Keratinocyte (primary cell): ENCODE results near the gene EFTUD2. TPM values are rescaled to one million over a fixed set of nuclear protein-coding genes. Genes with fewer than 3 reads are reported as not detected.

Source experiments
- DNase-seq: peaks from one replicate; pipeline ENCODE4 v3.0.0-alpha.2; 2011; ENCODE audit warnings: low read depth, missing footprints, low spot score
- FAIRE-seq: peaks from 2 replicates; lab custom pipeline; 2011; peaks lifted over from hg19 to GRCh38; lab: Jason Lieb, UNC
- H2AFZ ChIP-seq: 2 replicates; pipeline ENCODE4 v1.6.0; 2012; ENCODE audit warnings: low read length, control low read depth, inconsistent platforms; ENCODE audit not compliant: control insufficient read depth
- H3K27ac ChIP-seq: 2 replicates; pipeline ENCODE4 v1.5.1; 2011; ENCODE audit warnings: low read length; ENCODE audit not compliant: control insufficient read depth, insufficient read depth
- H3K27me3 ChIP-seq: 3 replicates; pipeline ENCODE4 v1.6.0; 2011; ENCODE audit warnings: low read length; ENCODE audit not compliant: control insufficient read depth, insufficient read depth; ENCODE audit errors: extremely low read depth
- H3K36me3 ChIP-seq, 2 experiments: 2 replicates in 1 of 2; 3 replicates in 1 of 2; pipeline ENCODE4 v1.5.1; 2011; ENCODE audit warnings: low read length in 2 of 2, mild to moderate bottlenecking in 1 of 2; ENCODE audit not compliant: control insufficient read depth in 2 of 2, insufficient read depth in 2 of 2; ENCODE audit errors: extremely low read depth in 1 of 2
- H3K4me1 ChIP-seq: 3 replicates; pipeline ENCODE4 v1.5.1; 2011; ENCODE audit warnings: low read length; ENCODE audit not compliant: control insufficient read depth, insufficient read depth; ENCODE audit errors: extremely low read depth
- H3K4me2 ChIP-seq: 3 replicates; pipeline ENCODE4 v1.6.0; 2011; ENCODE audit warnings: low read depth, low read length; ENCODE audit not compliant: control insufficient read depth, insufficient read depth; ENCODE audit errors: extremely low read depth
- H3K4me3 ChIP-seq, 3 experiments: fragments of 200-600 bp in 1 of 3; sonication (generic) in 1 of 3; 2 replicates in 2 of 3; 3 replicates in 1 of 3; pipeline ENCODE4 v1.5.1; 2011 to 2016; ENCODE audit warnings: low read length in 3 of 3, mild to moderate bottlenecking in 3 of 3, control low read depth in 2 of 3, inconsistent platforms in 1 of 3, low read depth in 1 of 3, mixed read lengths in 1 of 3, mixed run types in 1 of 3, moderate library complexity in 1 of 3; ENCODE audit not compliant: control insufficient read depth in 2 of 3, insufficient read depth in 2 of 3; ENCODE audit errors: extremely low read depth in 1 of 3
- H3K79me2 ChIP-seq: 2 replicates; pipeline ENCODE4 v1.6.0; 2012; ENCODE audit warnings: low read length; ENCODE audit not compliant: control insufficient read depth, insufficient read depth
- H3K9ac ChIP-seq: 3 replicates; pipeline ENCODE4 v1.6.0; 2011; ENCODE audit warnings: low read length; ENCODE audit not compliant: control insufficient read depth, insufficient read depth; ENCODE audit errors: extremely low read depth
- H3K9me1 ChIP-seq: 3 replicates; pipeline ENCODE4 v1.6.0; 2011; ENCODE audit warnings: low read length; ENCODE audit not compliant: control insufficient read depth, insufficient read depth; ENCODE audit errors: extremely low read depth
- H3K9me3 ChIP-seq: 2 replicates; pipeline ENCODE4 v1.5.1; 2012; ENCODE audit warnings: low read depth, low read length; ENCODE audit not compliant: control insufficient read depth
- H4K20me1 ChIP-seq: 3 replicates; pipeline ENCODE4 v1.6.0; 2011; ENCODE audit warnings: low read length; ENCODE audit not compliant: control insufficient read depth, insufficient read depth; ENCODE audit errors: extremely low read depth
- EZH2 ChIP-seq: IDR thresholded peaks from one replicate; pipeline ENCODE4 v1.6.1; 2012; ENCODE audit warnings: inconsistent platforms, mild to moderate bottlenecking, low read length, moderate library complexity
- dilution Hi-C: fragments of 300-500 bp; cut with MboI; formaldehyde crosslinking; loops from one replicate; pipeline ENCODE4 v1.7.0; 2020; ENCODE audit warnings: low sequenced_read_pairs; ENCODE audit not compliant: extremely low pct_ligation_motif_present
- polyA plus RNA-seq, 5 experiments: library from polyadenylated mRNA; depleted of rRNA in 3 of 5; stranded (reverse) in 3 of 5; stranded (forward) in 1 of 5; unstranded in 1 of 5; fragments of >200 nt; gene quantifications; 1 replicate in 1 of 5; 2 replicates in 3 of 5; 3 replicates in 1 of 5; pipeline versions ENCODE4 v1.2.1 to v1.2.3, GENCODE V29; 2011 to 2012; ENCODE audit warnings: missing spikeins in 2 of 5, low read depth in 1 of 5, low replicate concordance in 1 of 5
- small RNA-seq, 3 experiments: library from RNA; depleted of rRNA; stranded (forward); fragments of <200 nt; gene quantifications; one replicate each; pipeline ENCODE3, GENCODE V24; 2012; ENCODE audit warnings: low read depth in 3 of 3, low replicate concordance in 1 of 3; ENCODE audit not compliant: insufficient read length in 3 of 3
- TF ChIP-seq, protein P1 (sequence below), 3 experiments: IDR thresholded peaks in 1 of 3; conservative IDR thresholded peaks in 1 of 3; optimal IDR thresholded peaks in 1 of 3; 2 replicates in 2 of 3; 3 replicates in 1 of 3; pipeline versions ENCODE3 to v1.5.1; 2011; ENCODE audit warnings: low read length in 3 of 3, mild to moderate bottlenecking in 3 of 3, moderate library complexity in 2 of 3, control low read depth in 1 of 3, inconsistent platforms in 1 of 3; ENCODE audit not compliant: insufficient read depth in 2 of 3; ENCODE audit errors: extremely low read depth in 1 of 3

The EFTUD2 gene
- polyA plus RNA-seq, 1 donor (not counting 4 experiments of a cell fraction or from before 2014, with no cell fraction given): 160 TPM

DNA sequence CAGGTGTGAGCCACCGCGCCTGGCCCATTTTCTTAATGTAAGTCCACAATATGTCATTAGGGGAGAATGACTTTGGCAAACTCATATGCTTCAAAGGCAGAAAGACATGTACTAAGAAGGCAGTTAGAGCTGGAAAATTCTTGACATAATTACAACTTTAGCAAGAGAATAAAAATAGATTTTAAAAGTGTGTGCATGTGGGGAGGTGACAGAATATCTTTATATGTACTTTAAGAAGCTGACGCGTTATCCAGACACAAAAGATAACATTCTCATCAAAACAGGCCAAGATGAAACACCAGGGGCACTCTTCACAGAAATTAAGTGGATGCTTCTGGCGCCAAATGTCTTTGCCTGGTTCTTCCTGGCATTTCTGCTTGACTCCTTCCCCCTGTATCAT lies 97.4 kb downstream of the EFTUD2 start:
- peaks cover 19 to 20% of the 10 kb centered on the region in 2 experiments for H3K36me3 ChIP-seq
- no peaks in the 10 kb centered on the region for H4K20me1 ChIP-seq
- H3K4me1 ChIP-seq: no peaks in the 10 kb centered on the region
- FAIRE-seq (no peak), DNase-seq (no peak)
- H3K27ac ChIP-seq: no peak overlapping the region
- dilution Hi-C loops: no loop called here
- no peak overlapping the region for H3K4me3 ChIP-seq
- H3K9ac ChIP-seq: no peak overlapping the region
- H3K9me3 ChIP-seq: no peaks in the 10 kb centered on the region
- TF ChIP-seq EZH2: no peak
- TF ChIP-seq, protein P1, sequence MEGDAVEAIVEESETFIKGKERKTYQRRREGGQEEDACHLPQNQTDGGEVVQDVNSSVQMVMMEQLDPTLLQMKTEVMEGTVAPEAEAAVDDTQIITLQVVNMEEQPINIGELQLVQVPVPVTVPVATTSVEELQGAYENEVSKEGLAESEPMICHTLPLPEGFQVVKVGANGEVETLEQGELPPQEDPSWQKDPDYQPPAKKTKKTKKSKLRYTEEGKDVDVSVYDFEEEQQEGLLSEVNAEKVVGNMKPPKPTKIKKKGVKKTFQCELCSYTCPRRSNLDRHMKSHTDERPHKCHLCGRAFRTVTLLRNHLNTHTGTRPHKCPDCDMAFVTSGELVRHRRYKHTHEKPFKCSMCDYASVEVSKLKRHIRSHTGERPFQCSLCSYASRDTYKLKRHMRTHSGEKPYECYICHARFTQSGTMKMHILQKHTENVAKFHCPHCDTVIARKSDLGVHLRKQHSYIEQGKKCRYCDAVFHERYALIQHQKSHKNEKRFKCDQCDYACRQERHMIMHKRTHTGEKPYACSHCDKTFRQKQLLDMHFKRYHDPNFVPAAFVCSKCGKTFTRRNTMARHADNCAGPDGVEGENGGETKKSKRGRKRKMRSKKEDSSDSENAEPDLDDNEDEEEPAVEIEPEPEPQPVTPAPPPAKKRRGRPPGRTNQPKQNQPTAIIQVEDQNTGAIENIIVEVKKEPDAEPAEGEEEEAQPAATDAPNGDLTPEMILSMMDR (optimal IDR thresholded peaks at IDR 0.05 in 1 of 3, IDR thresholded peaks at IDR 0.05 in 1 of 3, conservative IDR thresholded peaks at IDR 0.05 in 1 of 3; ENCODE audit: extremely low read depth in 1 of 3, insufficient read depth in 2 of 3, low read length in 3 of 3): no peak
- H2AFZ ChIP-seq: no peak overlapping the region
- H3K4me2 ChIP-seq: no peak overlapping the region
- H3K9me1 ChIP-seq: no peaks in the 10 kb centered on the region
- H3K27me3 ChIP-seq: no peaks in the 10 kb centered on the region
- no peaks in the 10 kb centered on the region for H3K79me2 ChIP-seq

Small RNAs within 50 kb of the gene (small RNA-seq; reads per million reads assigned to genes)
- gene CCDC103 (0 reads per million in 3 experiments), gene MIR6783 (0.07 to 1.3 (median 1.0) reads per million in 3 experiments), gene RN7SL405P (0 reads per million in 3 experiments)

Other genes with a start within 250 kb of the EFTUD2 start
- gene MEIOC, start 243.0 kb downstream of the EFTUD2 start, polyA plus RNA-seq: 0.03 to 0.06 TPM (median 0.04 TPM) in 3 replicates
- gene CCDC43, start 209.7 kb downstream of the EFTUD2 start, polyA plus RNA-seq: 12.3 to 23.0 TPM (median 22.8 TPM) in 3 replicates
- gene DBF4B, start 190.8 kb downstream of the EFTUD2 start, polyA plus RNA-seq: 2.8 to 5.2 TPM (median 4.0 TPM) in 3 replicates
- gene ADAM11, start 140.5 kb downstream of the EFTUD2 start, polyA plus RNA-seq: 0.03 to 0.17 TPM (median 0.15 TPM) in 3 replicates
- 6.5 to 17.1 TPM (median 11.1 TPM) in 3 replicates for gene GJC1, start 69.2 kb downstream of the EFTUD2 start, polyA plus RNA-seq
- not detected in 3 replicates for gene HIGD1B, start 51.6 kb downstream of the EFTUD2 start, polyA plus RNA-seq
- gene GFAP, start 16.1 kb upstream of the EFTUD2 start, polyA plus RNA-seq: 0.14 to 0.32 TPM in 2 of 3 replicates, not detected in the other
- 0.99 to 8.1 TPM (median 5.1 TPM) in 3 replicates for gene KIF18B, start 48.3 kb upstream of the EFTUD2 start, polyA plus RNA-seq
- gene C1QL1, start 68.9 kb upstream of the EFTUD2 start, polyA plus RNA-seq: 0.04 to 0.15 TPM in 2 of 3 replicates, not detected in the other
- 18.7 to 27.6 TPM (median 22.8 TPM) in 3 replicates for gene DCAKD, start 152.2 kb upstream of the EFTUD2 start, polyA plus RNA-seq
- 75.9 to 101 TPM (median 92.3 TPM) in 3 replicates for gene NMT1, start 161.9 kb upstream of the EFTUD2 start, polyA plus RNA-seq
- 53.3 to 86.4 TPM (median 75.7 TPM) in 3 replicates for gene PLCD3, start 233.1 kb upstream of the EFTUD2 start, polyA plus RNA-seq
- 2.6 to 4.4 TPM (median 2.8 TPM) in 3 replicates for gene ACBD4, start 236.2 kb upstream of the EFTUD2 start, polyA plus RNA-seq
- 15.3 to 22.2 TPM (median 19.9 TPM) in 3 replicates for gene HEXIM1, start 249.0 kb upstream of the EFTUD2 start, polyA plus RNA-seq